ENCODE data around the gene SUN1.
A peak's percentile ranks its signal among the peaks of the same experiment; 100 is the strongest.

SUN1 gene

DNA sequence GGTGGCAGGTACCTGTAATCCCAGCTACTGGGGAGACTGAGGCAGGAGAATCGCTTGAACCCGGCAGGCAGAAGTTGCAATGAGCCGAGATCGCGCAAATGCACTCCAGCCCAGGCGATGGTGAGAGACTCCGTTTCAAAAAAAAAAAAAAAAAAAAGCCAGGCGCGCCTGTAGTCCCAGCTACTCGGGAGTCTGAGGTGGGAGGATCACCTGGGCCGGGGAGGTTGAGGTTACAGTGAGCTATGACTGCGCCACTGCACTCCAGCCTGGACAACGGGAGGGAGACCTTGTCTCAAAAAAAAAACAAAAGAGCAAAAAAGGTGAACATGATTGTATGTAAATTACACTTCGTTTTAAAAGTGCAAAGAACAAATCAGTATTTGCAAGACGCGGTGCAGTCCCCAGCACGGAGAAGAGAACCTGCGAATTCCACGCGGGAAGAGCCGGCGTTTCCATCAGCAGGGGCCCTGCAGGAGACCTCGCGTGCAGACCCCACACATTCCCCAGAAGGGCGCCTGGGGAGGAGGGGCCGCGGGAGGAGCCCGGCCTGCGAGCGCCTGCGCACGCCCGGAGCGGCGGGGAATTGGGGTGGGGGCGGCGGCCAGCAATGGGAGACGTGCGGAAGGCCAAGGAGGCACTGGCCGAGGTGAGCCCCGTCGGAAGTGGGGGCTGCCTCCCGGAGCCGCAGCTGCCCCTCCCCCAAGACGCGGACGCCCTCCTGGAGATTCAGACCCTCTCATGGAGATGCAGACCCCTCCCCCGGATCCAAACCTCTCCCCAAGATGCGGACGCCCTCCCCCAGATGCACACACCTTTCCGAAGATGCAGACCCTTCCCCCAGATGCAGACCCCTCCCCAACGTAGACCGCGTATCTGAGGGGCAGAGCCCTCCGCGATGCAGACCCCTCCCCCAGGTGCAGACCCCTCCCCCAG lies 16.7 kb upstream of the SUN1 start:
- peak; percentile 53 for DNase-seq (ENCODE audit: insufficient read length, low spot score)
- FAIRE-seq, result no peak
- TF ChIP-seq, protein P1, sequence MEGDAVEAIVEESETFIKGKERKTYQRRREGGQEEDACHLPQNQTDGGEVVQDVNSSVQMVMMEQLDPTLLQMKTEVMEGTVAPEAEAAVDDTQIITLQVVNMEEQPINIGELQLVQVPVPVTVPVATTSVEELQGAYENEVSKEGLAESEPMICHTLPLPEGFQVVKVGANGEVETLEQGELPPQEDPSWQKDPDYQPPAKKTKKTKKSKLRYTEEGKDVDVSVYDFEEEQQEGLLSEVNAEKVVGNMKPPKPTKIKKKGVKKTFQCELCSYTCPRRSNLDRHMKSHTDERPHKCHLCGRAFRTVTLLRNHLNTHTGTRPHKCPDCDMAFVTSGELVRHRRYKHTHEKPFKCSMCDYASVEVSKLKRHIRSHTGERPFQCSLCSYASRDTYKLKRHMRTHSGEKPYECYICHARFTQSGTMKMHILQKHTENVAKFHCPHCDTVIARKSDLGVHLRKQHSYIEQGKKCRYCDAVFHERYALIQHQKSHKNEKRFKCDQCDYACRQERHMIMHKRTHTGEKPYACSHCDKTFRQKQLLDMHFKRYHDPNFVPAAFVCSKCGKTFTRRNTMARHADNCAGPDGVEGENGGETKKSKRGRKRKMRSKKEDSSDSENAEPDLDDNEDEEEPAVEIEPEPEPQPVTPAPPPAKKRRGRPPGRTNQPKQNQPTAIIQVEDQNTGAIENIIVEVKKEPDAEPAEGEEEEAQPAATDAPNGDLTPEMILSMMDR (IDR thresholded peaks at IDR 0.05; ENCODE audit: insufficient read depth, missing control alignments), result no peak

DNA sequence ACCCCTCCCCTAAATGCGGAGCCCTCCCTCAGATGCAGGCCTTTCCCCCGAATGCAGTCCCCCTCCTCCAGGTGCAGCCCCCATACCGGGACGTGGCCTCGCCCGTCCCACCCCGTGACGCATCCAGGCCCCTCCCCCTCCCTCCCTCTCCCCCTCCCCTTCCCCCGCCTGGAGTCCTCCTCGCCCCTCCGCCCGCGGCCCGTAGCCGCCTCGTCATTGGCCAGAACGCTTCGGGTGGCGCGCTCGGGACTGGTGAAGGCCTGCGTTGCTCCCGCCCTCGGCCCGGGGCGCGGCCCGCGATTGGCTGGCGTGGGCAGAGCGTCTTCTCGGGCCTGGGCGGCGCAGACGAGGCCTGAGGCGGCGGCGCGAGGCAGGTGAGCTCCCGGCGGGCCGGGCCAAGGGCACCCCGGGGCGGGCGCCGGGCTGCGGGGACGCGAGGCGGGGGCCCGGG lies 16.0 kb upstream of the SUN1 start:
- TF ChIP-seq, protein P1 (IDR thresholded peaks at IDR 0.05; ENCODE audit: insufficient read depth, missing control alignments), result no peak
- DNase-seq (ENCODE audit: insufficient read length, low spot score) (peak; percentile 92), FAIRE-seq (no peak)

DNA sequence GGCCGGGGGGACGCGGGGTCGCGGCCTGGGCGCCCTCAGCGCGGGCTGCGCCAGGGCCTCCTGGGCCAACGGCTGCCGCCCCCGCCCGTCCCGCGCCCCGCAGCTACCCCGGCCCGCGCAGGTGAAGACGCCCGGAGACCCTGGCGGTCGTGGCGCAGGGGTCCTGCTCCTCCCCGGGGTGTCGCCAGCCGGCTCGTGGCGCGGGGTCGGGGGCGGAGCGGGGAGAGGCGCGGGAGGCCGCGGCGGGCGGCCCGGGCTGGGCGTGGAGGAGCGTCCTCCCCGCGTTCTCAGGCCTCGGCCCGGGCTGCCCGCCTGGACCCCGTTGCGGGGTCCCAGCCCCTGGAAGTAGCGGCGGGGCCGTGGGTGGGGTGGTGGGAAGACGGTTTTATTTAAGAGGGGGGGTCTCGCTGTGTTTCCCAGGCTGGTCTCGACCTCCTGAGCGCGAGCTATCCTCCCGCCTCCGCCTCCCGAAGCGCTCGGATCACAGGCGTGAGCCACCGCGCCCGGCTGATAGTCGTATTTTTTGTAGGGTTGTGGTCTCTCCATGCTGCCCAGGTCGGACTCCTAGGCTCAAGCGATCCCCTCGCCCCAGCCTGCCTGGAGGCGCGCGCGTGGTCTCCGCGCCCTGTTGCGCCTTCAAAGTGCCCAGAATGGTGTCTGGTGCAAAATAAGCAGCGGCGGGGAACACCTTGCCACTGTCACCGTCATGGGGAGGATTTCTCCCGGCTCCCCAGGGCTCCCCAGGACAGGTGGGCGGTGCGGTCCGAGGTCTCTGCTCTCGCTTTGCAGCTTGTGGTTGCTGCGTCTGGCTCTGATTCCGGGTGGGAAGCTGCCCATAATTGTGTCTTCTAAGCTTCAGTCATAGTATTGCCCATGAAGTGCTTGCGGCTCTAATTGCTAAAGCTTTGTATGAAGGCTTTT lies 15.3 kb upstream of the SUN1 start:
- DNase-seq (ENCODE audit: insufficient read length, low spot score), result no peak
- FAIRE-seq, result no peak
- TF ChIP-seq, protein P1 (IDR thresholded peaks at IDR 0.05; ENCODE audit: insufficient read depth, missing control alignments), result no peak

DNA sequence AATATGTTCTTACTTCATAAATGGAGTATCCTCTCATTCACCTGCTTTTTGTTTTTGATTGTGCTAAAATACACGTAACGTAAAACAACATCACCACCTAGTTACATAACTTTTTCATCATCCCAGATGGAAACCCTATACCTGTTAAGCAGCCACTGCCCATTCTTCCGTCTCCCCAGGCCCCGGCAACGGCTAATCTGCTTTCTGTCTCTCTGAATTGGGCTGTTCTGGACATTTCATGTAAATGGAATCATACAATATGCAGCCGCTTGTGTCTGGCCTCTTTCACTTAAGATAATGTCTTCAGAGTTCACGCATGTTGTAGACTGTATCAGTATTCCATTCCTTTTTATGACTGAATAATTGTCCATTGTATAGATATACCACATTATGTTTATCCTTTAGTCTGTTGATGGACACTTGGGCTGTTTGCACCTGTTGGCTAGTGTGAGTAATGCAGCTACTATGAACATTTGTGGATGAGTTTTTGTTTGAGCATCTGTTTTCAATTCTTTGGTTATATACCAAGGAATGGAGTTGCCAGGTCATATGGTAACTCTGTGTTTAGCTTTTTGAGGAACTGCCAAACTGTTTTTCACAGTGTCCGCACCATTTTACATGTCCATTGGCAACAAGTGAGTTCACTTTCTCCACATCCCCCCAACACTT lies 14.1 kb upstream of the SUN1 start:
- no peak for FAIRE-seq
- no peak for DNase-seq (ENCODE audit: insufficient read length, low spot score)
- TF ChIP-seq, protein P1 (IDR thresholded peaks at IDR 0.05; ENCODE audit: insufficient read depth, missing control alignments), result no peak

DNA sequence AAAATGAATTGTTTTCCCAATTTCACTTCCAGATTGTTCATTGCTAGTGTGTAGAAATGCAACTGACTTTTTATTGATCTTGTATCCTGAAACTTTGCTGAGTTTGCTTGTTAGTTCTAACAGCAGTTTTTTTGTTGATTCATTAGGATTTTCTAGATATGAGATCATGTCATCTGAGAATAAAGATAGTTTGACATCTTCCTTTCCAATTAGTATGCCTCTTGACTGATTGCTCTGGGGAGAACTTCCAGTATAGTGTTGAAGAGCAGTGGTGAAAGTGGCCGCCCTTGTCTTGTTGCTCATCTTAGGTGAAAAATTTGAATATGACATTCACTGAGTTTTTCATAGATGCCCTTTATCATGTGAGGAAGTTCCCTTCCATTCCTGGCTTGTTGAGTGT lies 11.9 kb upstream of the SUN1 start:
- DNase-seq (ENCODE audit: insufficient read length, low spot score) (no peak), FAIRE-seq (no peak)
- TF ChIP-seq, protein P1 (IDR thresholded peaks at IDR 0.05; ENCODE audit: insufficient read depth, missing control alignments), result no peak

DNA sequence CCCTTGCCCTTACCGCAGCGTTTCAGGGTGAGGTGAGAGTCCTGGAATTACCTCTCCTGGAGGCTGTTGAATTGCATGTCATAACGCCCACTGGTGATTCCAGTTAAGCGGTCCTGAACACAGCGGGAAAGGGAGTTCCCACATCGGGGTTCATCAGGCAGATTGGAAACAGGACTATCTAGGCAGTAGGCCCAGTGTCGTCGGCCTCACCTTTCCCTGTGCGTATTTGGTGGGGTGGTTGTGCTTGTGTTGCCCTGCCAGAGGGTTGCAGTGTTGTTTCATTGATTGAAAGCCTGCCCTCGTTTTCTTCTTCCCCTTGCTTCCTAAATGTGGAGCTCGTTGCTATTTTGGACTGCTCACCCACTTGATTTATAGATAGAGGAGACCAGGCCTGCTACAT lies 10.6 kb upstream of the SUN1 start:
- FAIRE-seq (no peak), DNase-seq (ENCODE audit: insufficient read length, low spot score) (no peak)
- TF ChIP-seq, protein P1 (IDR thresholded peaks at IDR 0.05; ENCODE audit: insufficient read depth, missing control alignments), result no peak

Measured in D721Med (cell line).